ENCODE data around the gene CHRNB4.

The CHRNB4 gene

DNA sequence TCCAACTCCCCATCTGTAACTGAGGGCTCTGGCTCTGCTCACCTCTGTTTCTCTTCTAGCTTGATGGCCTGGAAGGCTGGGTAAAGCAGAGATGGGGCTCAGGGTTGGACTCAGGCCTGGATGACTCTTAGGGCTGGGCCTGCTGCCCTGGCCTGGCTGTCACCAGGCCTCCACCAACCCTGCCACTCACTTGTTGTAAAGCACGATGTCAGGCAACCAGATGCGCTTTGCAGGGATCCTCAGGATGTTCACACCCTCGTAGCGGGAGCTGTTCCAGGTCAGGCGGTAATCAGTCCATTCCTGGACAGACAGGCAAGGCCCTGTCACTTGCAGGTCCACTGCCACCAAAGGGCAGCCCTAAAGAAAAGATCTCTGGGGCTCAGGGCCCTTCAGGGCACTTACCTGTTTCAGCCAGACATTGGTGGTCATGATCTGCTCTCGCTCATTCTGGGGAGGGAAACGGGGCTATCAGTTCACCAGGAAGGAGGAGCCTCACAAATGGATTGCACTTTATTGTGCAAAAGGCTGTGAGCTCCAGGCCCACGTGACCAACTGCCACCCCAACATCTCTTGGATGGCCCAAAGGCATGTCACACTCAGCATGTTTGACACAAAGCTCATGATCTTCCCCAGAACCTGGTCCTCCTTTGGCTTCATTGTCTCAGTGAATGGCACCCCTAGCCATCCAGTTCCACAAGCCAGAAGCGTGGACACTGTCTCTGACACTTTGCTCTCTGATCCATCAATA, 9.9 kb downstream of the CHRNB4 start:
- DNase-seq, result no peak

- no peak for DNase-seq
These were observed 11.3 kb downstream of the CHRNB4 start for GRCh38 chr15:78629716-78630065.

GRCh38 chr15:78629031-78629715, 11.8 kb downstream of the CHRNB4 start:
- DNase-seq, result no peak

DNA sequence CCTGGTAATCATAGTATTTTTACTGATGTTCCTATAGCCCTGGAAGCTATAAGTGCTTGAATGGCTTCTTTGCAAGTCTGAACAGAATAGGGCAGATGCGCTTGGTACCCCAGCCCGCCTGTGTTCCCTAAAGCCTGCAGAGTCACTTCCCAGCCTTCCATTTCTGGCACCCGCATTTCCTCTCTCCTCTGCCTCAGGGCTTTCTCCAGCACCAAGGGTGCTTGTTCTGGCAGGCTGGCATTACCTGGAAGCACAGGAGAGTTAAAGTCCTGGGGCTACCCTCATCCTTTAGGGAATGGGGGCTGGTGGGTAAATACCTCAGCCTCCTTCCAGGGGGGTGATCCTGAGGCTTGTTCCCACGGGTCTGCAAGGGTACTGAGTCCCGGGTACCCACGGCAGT, 12.8 kb downstream of the CHRNB4 start:
- DNase-seq, result no peak

DNA sequence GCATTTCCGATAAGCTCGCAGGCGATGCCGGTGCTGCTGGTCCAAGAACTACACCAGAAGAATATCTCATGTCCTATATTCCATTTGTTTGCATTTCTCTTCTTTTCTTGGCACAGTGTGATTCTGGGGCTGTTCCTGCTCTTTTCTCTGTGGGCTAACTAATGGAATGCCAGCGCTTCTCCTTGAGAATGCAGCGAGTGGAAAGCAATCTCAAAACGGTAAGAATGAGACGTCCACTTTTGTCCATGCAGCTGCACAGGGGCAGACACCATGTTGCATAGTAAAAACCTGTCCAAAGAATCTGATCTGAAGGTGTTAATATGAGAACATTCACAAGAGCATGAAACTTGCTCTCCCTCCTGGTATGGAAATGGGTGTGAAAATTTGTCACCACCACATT, 13.7 kb downstream of the CHRNB4 start:
- DNase-seq, result no peak

DNA sequence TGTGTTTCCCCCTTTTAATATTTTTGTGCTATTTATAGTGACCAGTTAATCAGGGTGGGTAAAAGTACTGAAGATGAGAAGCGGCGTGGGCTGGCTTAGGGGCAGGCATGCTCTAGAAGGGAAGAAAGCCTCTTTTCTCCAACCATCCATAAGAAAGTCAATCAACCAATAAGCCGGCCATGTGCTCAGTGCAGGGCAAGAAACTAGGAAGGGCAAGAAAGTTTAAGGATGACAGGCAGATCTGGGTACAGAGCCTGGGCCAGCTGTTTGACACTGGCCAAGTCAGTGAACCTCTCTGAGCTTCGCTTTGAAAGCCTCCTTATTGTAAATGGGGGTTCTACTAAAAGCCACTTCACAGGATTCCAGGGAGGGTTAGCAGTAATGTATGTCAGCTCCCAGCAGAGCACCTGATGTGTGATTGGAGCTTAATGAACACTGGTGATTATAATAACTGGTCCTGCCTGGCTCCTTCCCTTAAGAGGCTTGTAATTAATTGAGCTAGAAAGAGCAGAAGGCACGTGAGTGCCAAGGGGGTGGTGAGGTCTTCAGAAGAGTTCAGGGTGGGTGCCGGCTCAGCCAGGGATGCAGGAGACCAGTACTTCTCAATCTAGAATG, 14.5 kb downstream of the CHRNB4 start:
- DNase-seq, result no peak

DNA sequence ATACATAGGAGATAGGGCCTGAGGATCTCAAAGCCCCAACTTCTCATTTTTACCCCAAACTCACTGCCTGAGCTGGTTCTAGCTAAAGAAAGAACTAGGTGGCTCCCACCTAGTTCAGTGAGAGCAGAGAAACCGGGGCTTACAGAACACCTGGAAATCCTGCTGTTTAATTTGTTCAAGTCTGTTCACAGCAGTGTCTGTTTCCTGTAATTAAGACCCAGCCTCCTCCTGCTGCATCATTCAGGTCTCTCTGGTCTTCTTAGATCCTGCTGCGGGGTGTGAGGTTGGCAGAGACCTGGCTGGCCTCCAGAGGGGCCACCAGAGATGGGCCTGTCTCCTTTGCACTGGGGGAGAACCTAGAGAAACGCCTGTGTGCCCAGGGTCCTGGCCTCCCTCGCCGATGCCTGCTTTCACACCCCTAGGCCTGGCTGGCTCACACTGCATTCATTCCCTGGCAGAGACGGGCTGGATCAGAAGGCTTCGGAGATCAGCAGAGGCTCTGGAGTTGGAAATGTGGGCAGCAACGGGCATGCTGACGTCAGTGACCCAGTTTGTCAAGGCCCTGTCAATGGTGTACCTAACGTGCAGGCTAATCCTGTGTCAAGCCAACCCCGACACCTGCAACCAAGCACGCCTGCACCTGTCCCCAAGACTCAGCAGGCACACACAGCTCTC, 15.3 kb downstream of the CHRNB4 start:
- DNase-seq, result no peak

DNA sequence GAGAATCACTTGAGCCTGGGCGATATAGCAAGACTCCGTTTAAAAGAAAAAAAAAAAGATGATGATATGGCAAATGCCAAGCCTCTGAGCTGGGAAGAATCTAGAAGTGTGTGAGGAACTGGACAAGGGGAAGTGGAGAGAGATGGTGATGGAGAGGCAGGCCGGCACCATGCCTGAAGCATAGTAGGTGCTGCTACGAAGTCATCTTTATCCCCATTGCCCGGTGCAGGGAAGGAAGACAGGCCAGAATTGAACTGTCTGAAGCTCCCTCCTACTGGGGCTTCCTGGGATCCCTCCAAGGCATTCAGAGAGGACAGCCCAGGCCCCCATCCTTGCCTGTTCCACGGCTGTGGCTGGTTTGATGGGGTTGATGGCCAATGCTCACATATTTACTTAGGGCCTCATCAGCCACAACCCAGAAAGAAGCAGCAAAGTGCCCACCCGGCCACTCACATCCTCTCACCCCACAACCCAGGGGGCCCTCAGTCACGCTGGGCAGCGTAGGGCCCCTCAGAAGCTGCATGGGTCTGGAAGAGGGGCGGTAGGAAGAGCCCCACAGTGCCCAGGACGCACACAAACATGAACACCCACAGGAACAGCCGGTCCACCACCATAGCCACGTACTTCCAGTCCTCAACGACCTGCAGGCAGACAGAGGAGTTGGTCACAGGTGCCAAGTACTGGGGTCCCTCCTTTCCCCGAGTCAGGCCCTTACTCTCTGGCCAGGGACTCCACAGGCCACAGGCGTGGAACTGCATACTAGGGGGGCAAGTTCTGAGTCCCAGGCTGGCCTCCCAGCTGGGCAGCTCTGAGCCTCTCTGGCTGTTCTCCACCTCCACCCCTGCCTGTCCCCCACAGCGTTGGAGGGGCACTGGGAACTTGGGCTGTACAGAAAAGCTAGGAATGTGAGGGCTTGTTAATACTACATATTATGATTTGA, 16.1 kb downstream of the CHRNB4 start:
- no peak for DNase-seq

DNA sequence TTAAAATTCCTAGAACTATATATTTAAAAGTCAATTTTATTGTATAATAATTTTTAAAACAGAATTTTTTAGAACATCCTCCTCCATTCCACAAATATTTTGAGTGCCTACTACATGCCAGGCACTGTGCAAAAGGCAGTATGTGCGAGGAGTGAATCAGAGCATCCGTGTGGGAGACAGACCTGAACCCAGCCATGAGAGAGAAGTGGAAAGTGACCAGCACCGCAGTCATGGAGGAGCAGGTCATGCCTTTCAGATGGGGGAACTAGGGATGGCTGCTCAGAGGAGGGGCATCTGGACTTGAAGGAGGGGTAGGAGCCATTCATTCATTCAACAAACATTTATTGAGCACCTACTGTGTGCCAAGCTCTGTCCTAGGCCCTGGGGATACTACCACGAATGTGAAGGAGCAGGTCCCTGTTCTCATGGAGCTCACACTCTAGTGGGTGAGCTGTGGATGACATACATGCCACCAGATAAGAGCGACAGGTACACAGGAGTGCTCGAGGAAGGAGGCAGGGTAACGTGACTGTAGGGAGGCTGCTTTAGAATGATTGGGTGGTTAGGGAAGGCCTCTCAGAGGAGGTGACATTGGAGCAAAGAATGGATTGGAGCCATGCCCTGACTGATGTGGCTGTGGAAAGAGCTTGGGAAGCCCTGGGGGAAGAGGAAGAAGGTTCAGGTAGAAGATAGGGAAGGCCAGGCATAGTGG, 17.1 kb downstream of the CHRNB4 start:
- no peak for DNase-seq

- DNase-seq, result no peak
These were observed 19.1 kb downstream of the CHRNB4 start for GRCh38 chr15:78621810-78622402.

- no peak for DNase-seq
These were observed 20.2 kb downstream of the CHRNB4 start, which contains the start of gene CHRNA3 for GRCh38 chr15:78620527-78621421. Gene CHRNA3, minus strand, starts transcription at chr15:78620996. Its CDS starts 202 bp downstream, at chr15:78620794.

DNA sequence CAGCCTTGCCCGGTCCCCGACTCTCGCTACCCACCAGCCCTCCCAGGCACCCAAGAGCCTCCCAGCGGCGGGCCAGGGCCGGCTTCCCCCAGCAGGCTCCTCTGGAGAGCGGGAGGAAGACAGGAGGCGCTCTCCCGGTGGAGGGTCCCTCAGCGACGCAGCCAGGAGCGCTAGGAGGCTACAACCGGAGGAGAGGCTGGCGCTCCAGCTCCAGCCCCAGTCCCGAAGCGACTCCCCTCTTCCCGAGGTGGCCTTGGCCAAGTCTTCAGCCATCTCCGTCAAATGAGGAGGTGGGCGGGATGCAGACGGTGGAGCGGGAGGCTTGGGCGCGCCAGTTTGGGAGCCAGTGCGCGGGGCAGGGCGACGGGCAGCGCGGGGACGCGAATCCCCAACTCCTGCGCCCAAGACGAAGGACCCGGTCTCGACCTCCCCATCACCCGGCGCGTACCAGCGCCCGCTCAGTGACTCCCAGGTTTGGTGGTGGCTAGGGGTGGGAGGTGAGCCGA, 20.9 kb downstream of the CHRNB4 start:
- no peak for DNase-seq

DNA sequence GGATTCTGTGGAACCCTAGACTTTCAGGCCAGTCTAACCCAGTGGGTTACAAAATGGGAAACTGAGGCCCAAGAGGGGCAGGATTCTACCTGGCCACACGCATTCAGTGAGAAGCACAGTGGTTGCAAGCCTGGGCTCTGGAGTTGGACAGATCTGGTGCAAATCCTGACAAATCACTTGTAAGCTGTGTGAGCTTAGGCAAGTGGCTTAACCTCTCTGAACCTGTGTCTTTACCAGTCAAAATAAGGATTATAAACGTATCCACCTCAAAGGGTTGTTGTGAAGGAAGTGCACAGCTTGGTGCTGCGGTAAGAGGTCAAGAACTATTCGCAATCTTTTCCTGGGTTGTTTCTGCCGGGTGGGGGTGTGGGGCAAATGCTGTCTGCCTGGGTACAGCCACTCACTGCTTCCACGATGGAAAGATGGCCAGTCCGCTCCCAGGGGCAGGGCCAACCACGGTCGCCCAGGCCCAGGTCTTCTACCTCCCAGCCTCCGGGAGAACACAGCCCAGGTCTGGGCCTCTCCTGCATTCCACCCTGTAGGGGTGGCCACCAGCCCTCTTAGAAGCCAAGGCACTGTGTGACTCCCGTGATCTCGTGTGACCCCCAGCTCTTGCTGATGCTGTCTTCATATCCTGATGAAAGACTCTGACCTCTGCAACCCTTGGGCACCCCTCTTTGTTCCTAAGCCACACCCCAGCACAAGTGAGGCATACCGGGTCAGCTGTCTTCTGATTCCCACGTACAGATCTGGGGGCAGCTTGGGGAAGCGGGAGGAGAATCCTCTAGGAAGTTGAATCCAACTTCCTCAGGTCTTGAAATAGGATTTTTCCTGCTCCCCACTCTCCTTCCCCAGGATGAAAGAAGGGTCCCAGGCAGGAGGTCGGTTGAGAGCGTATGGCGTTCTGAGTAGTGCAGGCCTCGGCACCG, 21.7 kb downstream of the CHRNB4 start:
- DNase-seq, result no peak

DNA sequence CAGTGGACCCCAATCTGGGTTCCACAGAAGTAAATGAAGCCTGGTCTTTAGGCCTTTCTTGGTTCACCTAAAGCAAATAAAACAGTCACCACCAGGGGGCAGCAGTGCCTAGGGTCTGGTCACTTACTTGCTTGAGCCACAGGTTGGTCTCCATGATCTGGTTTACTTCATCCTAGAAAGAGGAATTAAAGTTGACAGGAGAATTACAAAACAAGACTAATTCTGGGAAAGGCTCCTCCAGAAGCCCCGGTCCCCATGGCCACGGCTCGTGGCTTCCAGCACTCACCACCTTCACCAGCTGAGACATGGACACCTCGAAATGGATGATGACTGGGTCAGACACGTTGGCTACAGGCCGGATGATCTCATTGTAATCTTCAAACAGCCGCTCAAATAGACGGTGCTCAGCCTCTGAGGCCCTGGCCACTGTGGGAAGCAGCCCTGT, 22.5 kb downstream of the CHRNB4 start:
- DNase-seq, result peak; percentile 73

DNA sequence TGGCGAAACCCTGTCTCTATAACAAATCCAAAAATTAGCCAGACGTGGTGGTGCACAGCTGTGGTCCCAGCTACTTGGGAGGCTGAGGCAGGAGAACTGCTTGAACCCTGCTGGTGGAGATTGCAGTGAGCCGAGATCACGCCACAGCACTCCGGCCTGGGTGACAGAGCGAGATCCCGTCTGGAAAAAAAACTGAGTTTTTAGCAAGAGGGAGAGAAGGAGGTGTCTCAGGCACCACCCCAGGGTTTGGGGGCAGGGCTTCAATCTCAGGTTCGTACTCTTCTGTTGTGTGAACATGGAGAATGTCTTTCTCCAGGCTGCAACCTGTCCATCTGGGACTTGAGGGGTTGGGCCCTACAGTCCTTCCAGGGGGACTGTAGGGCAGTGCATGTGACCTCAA, 22.9 kb downstream of the CHRNB4 start:
- no peak for DNase-seq

DNA sequence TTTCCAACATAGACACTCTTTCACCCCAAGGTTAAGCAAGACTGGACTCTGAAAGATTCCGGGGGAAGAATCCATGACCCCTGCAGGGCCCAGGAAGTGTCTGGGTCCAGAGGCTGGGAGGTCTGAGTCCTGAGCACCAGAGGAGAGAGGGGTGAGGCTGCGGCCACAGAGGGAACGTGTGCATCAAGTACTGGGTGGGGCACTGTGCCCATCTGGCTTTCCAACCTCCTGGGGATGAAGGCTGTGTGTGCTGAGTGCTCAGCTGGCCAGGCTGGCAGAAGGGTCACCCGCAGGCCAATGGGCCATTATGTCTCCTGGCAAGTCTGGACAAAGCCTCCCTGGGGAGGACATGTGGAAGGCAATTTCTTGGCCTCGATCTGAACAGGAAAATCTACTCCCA, 23.5 kb downstream of the CHRNB4 start:
- DNase-seq, result no peak

GRCh38 chr15:78617076-78617475, 23.9 kb downstream of the CHRNB4 start:
- DNase-seq, result no peak

GRCh38 chr15:78616506-78616905, 24.5 kb downstream of the CHRNB4 start:
- DNase-seq, result no peak

DNA sequence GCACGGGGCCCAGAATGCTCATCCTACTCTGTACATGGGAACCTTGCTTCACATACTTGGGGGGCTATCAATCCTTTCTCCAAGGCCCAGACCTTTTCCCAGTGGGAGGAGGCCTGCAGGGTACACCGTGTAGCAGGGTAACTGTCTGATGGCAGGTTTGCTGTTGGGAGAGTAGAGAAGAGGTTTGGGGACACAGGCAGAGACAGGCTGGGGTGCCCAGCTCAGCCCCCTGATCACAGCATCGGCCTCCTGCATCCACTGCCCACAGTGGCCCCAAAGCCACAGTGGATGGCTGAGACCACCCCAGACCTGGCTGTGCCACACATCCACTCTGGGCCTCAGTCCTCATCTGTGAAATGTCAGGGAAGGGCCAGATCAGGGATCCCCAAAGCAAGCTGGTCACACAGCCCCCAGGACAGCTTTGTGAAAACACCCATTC, 25.8 kb downstream of the CHRNB4 start:
- no peak for DNase-seq
